Parathyroid adenoma (tissue), 2 donors: ENCODE results near the gene COPS7A.
A peak's percentile ranks its signal among the peaks of the same experiment; 100 is the strongest.

ENCODE experiments used
- H2AFZ ChIP-seq: fragments of 300-600 bp; sonication (generic); one replicate; pipeline ENCODE4 v1.7.0; 2017; ENCODE audit warnings: antibody characterized with exemption, mild to moderate bottlenecking
- H3K27ac ChIP-seq: fragments of 300-600 bp; sonication (generic); one replicate; pipeline ENCODE4 v1.7.0; 2017
- H3K27me3 ChIP-seq: fragments of 300-600 bp; sonication (generic); one replicate; pipeline ENCODE4 v1.7.0; 2017; ENCODE audit warnings: low read length; ENCODE audit not compliant: control insufficient read depth, insufficient read depth
- H3K36me3 ChIP-seq: fragments of 300-600 bp; sonication (generic); one replicate; pipeline ENCODE4 v1.7.0; 2017; ENCODE audit warnings: low read length; ENCODE audit not compliant: control insufficient read depth, insufficient read depth
- H3K4me1 ChIP-seq: fragments of 300-600 bp; sonication (generic); one replicate; pipeline ENCODE4 v1.7.0; 2017; ENCODE audit warnings: control low read depth
- H3K4me2 ChIP-seq: fragments of 300-600 bp; sonication (generic); one replicate; pipeline ENCODE4 v1.7.0; 2017; ENCODE audit warnings: low read length
- H3K4me3 ChIP-seq: fragments of 300-600 bp; sonication (generic); one replicate; pipeline ENCODE4 v1.7.0; 2017; ENCODE audit warnings: low read depth, low read length
- H3K79me2 ChIP-seq: fragments of 300-600 bp; sonication (generic); one replicate; pipeline ENCODE4 v1.7.0; 2017; ENCODE audit warnings: control low read depth
- H3K9ac ChIP-seq: fragments of 300-600 bp; sonication (generic); one replicate; pipeline ENCODE4 v1.7.0; 2017; ENCODE audit warnings: mild to moderate bottlenecking
- H3K9me3 ChIP-seq: fragments of 300-600 bp; sonication (generic); one replicate; pipeline ENCODE4 v1.7.0; 2017; ENCODE audit warnings: low read length; ENCODE audit not compliant: control insufficient read depth
- TF ChIP-seq, protein P1 (sequence below): fragments of 300-600 bp; sonication (generic); IDR thresholded peaks from one replicate; pipeline ENCODE4 v1.7.0; 2017; ENCODE audit warnings: antibody characterized with exemption, mild to moderate bottlenecking
- donor health status: primary hyperparathyroidism.

Gene COPS7A

GRCh38 chr12:6778574-6779550 is 55.0 kb downstream of the COPS7A start:
- no peaks in the 10 kb centered on the region for H3K9me3 ChIP-seq
- no peaks in the 10 kb centered on the region for H3K27me3 ChIP-seq
- H3K36me3 ChIP-seq = no peaks in the 10 kb centered on the region
- TF ChIP-seq, protein P1, sequence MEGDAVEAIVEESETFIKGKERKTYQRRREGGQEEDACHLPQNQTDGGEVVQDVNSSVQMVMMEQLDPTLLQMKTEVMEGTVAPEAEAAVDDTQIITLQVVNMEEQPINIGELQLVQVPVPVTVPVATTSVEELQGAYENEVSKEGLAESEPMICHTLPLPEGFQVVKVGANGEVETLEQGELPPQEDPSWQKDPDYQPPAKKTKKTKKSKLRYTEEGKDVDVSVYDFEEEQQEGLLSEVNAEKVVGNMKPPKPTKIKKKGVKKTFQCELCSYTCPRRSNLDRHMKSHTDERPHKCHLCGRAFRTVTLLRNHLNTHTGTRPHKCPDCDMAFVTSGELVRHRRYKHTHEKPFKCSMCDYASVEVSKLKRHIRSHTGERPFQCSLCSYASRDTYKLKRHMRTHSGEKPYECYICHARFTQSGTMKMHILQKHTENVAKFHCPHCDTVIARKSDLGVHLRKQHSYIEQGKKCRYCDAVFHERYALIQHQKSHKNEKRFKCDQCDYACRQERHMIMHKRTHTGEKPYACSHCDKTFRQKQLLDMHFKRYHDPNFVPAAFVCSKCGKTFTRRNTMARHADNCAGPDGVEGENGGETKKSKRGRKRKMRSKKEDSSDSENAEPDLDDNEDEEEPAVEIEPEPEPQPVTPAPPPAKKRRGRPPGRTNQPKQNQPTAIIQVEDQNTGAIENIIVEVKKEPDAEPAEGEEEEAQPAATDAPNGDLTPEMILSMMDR = peak; percentile 99
- H3K9ac ChIP-seq = no peak overlapping the region
- peak overlapping the region; percentile 77 for H3K27ac ChIP-seq
- peak overlapping the region; percentile 71 for H2AFZ ChIP-seq
- H3K4me1 ChIP-seq = peaks cover 13% of the 10 kb centered on the region
- H3K4me2 ChIP-seq = peak overlapping the region; percentile 82
- H3K79me2 ChIP-seq = no peaks in the 10 kb centered on the region
- H3K4me3 ChIP-seq = peak overlapping the region; percentile 41

- H3K36me3 ChIP-seq = no peaks in the 10 kb centered on the region
- H3K79me2 ChIP-seq = no peaks in the 10 kb centered on the region
- H3K27me3 ChIP-seq = no peaks in the 10 kb centered on the region
- TF ChIP-seq, protein P1 = no peak
- no peak overlapping the region for H2AFZ ChIP-seq
- no peak overlapping the region for H3K27ac ChIP-seq
- no peak overlapping the region for H3K4me3 ChIP-seq
- peaks cover 17% of the 10 kb centered on the region for H3K4me1 ChIP-seq
- H3K9ac ChIP-seq = no peak overlapping the region
- no peak overlapping the region for H3K4me2 ChIP-seq
- H3K9me3 ChIP-seq = no peaks in the 10 kb centered on the region
Observed at GRCh38 chr12:6779708-6780432, 56.0 kb downstream of the COPS7A start.

DNA sequence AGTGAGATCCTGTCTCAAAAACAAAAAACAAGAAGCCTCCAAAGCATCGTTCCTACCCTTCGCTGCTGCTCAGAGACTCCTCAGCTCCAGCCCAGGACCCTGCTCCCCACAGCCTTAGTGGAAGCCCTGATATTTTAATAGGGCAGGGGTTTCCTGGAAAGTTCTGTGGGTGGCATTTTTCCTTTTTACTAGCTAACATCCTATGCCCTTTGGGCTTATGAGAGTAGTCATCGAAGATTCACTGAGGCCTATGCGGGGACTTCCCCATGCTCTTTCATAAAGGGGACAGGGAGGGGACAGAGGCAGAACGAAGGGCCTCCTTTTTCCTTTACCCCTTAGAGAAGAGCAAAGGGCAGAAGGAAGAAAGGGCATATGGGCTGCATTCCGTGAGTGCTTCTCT is 56.7 kb downstream of the COPS7A start:
- H3K4me1 ChIP-seq = peaks cover 23% of the 10 kb centered on the region
- H3K4me2 ChIP-seq = no peak overlapping the region
- H3K4me3 ChIP-seq = no peak overlapping the region
- no peak overlapping the region for H2AFZ ChIP-seq
- H3K79me2 ChIP-seq = no peaks in the 10 kb centered on the region
- H3K36me3 ChIP-seq = no peaks in the 10 kb centered on the region
- no peaks in the 10 kb centered on the region for H3K9me3 ChIP-seq
- no peaks in the 10 kb centered on the region for H3K27me3 ChIP-seq
- no peak overlapping the region for H3K27ac ChIP-seq
- no peak overlapping the region for H3K9ac ChIP-seq
- TF ChIP-seq, protein P1 = no peak
